Measurements from ENCODE around the gene PRPH2. TPM values are rescaled to one million over a fixed set of nuclear protein-coding genes. Genes with fewer than 3 reads are reported as not detected.

Gene PRPH2
- polyA plus RNA-seq, 1 experiment, result 1.7 TPM

- no peak for TF ChIP-seq CTCF (IDR thresholded peaks at IDR 0.05; ENCODE audit: insufficient read depth, low read depth, low read length)
- no peaks in the 10 kb centered on the region for H3K27me3 ChIP-seq (ENCODE audit: control insufficient read depth, insufficient read depth, low read length)
- POLR2A ChIA-PET, result no interaction called here
- no peak overlapping the region for H3K4me3 ChIP-seq (ENCODE audit: low read depth, low read length)
- CTCF ChIA-PET, result interaction anchor here (0.9 to 1.2 kb wide), 3 partner anchors 14 to 25 kb away, joined by 3 to 6 read pairs (median 4); no protein-coding TSS in a partner anchor
- peak; percentile 37 for DNase-seq (ENCODE audit: low read depth)
- H3K36me3 ChIP-seq (ENCODE audit: control insufficient read depth, insufficient read depth, low read length), result no peaks in the 10 kb centered on the region
Observed at GRCh38 chr6:42702200-42702599, 20.2 kb downstream of the PRPH2 start.

- POLR2A ChIA-PET, result no interaction called here
- no peak for TF ChIP-seq CTCF (IDR thresholded peaks at IDR 0.05; ENCODE audit: insufficient read depth, low read depth, low read length)
- CTCF ChIA-PET, result interaction anchor here (0.5 to 3.4 kb wide), 2 partner anchors 28 to 30 kb away, joined by 3 to 11 read pairs; no protein-coding TSS in a partner anchor
- no peak for DNase-seq (ENCODE audit: low read depth)
- Histone ChIP-seq H3K27me3 (ENCODE audit: control insufficient read depth, insufficient read depth, low read length) (no peaks in the 10 kb centered on the region), H3K4me3 (ENCODE audit: low read depth, low read length) (no peak overlapping the region), H3K36me3 (ENCODE audit: control insufficient read depth, insufficient read depth, low read length) (no peaks in the 10 kb centered on the region)
Observed at GRCh38 chr6:42698217-42698616, 24.2 kb downstream of the PRPH2 start.

DNA sequence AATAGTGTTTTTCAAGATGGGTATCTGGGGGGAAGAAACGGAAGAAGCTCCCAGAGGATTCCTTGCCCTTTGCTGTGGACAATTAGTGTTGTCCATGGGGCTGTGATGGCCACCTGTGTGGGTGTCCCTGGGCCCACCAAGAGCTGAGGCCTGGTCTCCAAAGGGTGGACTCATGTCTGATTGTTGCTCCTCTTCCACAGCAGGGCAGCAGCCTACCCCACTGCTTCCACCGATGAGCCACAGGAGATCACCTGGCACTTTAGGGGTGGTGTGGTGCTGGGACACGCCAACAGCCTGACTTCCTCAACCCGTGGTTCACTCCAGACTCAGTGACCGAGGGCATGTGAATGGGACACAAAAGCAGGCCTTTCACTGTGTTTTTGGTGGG is 25.1 kb downstream of the PRPH2 start:
- 0 out of 2 replicates have a peak, but pooled peaks cover 2% of the 10 kb centered on the region for H3K36me3 ChIP-seq (ENCODE audit: control insufficient read depth, insufficient read depth, low read length)
- POLR2A ChIA-PET, result no interaction called here
- no peak for DNase-seq (ENCODE audit: low read depth)
- no peak for TF ChIP-seq CTCF (IDR thresholded peaks at IDR 0.05; ENCODE audit: insufficient read depth, low read depth, low read length)
- H3K4me3 ChIP-seq (ENCODE audit: low read depth, low read length), result no peak overlapping the region
- CTCF ChIA-PET, result interaction anchor here (3.4 kb wide), 1 partner anchor 29 kb away, joined by 11 read pairs; no protein-coding TSS in a partner anchor
- no peaks in the 10 kb centered on the region for H3K27me3 ChIP-seq (ENCODE audit: control insufficient read depth, insufficient read depth, low read length)

DNA sequence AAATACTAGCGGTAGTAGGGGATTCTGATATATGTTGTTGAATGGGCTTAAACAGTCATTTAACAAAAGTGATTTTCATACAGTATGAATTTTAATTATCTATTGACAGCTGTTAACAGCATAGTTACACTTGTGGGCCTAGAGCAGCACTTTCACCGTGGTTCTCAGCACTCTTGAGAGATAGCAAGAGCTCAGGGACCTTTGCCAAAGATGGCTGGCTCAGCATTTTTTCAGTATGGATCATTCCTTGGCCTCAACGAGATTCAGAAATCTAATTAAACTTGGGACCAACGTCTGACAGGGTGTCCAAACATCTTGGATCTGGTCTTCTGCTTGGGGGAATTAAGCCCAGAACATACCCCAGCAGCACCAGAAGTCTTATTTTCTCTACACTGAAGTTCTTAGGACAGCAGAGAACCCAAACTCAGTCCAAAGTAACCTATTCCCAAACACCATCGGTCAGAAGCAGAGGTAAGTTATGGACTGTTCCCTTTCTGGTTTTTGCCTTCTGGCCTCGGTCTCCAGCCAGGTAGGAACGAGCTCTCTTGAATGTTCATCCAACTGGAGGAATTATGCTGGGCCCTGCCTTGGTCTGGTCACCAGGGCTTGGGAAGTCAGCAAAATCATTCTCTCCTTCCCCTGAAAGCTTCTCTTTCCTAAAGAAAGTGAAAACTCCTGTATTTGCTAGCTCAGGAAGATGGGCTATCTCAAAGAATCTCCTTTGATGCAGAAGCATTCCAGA is 25.7 kb downstream of the PRPH2 start:
- POLR2A ChIA-PET, result no interaction called here
- no peaks in the 10 kb centered on the region for H3K27me3 ChIP-seq (ENCODE audit: control insufficient read depth, insufficient read depth, low read length)
- no peak overlapping the region for H3K4me3 ChIP-seq (ENCODE audit: low read depth, low read length)
- DNase-seq (ENCODE audit: low read depth), result no peak
- 0 out of 2 replicates have a peak, but pooled peaks cover 2% of the 10 kb centered on the region for H3K36me3 ChIP-seq (ENCODE audit: control insufficient read depth, insufficient read depth, low read length)
- TF ChIP-seq CTCF (IDR thresholded peaks at IDR 0.05; ENCODE audit: insufficient read depth, low read depth, low read length), result no peak
- CTCF ChIA-PET, result interaction anchor here (0.9 to 3.4 kb wide), 3 partner anchors 21 to 30 kb away, joined by 3 to 11 read pairs (median 5); no protein-coding TSS in a partner anchor

DNA sequence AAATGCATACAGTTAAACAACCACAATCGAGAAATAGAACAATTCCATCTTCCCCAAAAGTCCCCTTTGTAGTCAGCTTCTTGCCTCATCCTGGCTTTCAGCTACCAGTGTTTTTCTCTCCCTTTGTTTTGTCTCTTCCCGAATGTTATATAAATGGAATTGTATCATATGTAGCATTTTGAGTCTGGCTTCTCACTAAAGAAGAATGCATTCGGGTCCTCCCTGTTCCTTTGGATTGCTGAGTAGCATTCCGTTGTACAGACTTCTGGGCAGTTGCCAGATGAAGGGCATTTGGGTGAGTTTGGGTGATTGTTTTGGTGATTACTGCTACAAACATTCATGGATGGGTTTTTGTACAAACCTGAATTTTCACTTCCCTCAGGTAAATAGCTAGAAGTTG is 27.8 kb downstream of the PRPH2 start:
- POLR2A ChIA-PET, result no interaction called here
- CTCF ChIA-PET, result interaction anchor here (1.2 kb wide), 1 partner anchor 33 kb away, joined by 9 read pairs; no protein-coding TSS in a partner anchor
- Histone ChIP-seq H3K27me3 (ENCODE audit: control insufficient read depth, insufficient read depth, low read length) (no peaks in the 10 kb centered on the region), H3K4me3 (ENCODE audit: low read depth, low read length) (no peak overlapping the region), H3K36me3 (ENCODE audit: control insufficient read depth, insufficient read depth, low read length) (peaks cover 6% of the 10 kb centered on the region)
- DNase-seq (ENCODE audit: low read depth), result peak; percentile 38
- TF ChIP-seq CTCF (IDR thresholded peaks at IDR 0.05; ENCODE audit: insufficient read depth, low read depth, low read length), result no peak

Measured in BJ (cell line).